Measurements from ENCODE around the gene SDK2.

SDK2 gene

DNA sequence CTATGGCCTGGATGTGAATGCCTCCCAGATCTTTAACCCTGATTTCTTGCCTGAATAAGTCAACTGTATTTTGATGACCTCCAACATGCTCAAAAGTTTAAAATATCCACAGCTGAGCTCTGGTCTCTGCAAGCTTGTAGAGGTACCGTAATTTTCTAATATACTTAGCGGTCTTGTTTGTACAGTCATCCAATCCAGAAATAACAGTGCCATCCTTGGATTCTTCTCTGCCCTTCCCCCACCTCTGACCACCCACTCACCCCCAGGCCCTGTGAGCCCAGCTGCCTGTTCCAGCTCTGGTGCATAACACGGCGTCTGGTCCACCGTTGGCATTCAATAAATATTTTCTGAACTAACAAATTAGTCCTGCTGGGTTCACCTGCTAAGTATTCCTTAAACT lies 113.1 kb downstream of the SDK2 start:
- DNase-seq: no peak

DNA sequence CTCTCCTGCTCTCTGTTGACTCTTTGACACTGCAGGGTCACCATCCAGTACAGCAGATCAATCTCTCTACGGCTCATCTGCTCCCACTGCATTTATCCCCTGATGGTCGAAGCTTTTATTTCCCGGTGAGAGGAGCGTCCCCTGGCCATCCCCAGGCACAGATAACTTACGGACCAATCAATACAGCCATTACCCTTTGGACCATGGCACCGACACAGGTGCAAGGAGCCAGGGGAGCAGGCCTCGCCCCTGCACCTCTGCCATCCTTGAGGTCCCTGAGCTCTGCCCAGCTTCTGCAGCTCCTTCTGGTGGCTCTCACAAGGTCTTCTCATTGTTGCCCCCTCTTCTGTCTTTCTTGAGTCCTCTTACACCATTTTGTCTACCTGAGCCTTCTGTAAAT lies 115.6 kb downstream of the SDK2 start:
- DNase-seq: no peak

DNA sequence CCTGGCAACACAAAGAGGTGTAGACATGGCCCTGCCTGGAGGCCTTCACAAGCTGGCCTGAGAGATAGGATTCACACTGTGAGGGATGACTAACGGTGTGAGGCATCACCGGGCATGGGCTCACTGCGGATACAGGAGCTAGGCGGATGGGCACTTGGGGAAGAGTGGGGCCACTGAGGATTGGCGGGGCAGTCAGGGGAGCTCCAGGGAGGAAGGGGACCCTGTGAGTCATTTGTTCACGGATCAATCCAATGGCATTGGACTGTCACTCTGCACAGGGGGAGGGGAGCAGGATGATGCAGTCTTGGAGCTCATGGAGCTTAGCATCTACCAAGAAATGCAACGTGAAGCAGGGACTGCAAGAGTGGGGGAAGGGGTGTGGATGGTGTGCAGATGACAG lies 117.3 kb downstream of the SDK2 start:
- no peak for DNase-seq

DNA sequence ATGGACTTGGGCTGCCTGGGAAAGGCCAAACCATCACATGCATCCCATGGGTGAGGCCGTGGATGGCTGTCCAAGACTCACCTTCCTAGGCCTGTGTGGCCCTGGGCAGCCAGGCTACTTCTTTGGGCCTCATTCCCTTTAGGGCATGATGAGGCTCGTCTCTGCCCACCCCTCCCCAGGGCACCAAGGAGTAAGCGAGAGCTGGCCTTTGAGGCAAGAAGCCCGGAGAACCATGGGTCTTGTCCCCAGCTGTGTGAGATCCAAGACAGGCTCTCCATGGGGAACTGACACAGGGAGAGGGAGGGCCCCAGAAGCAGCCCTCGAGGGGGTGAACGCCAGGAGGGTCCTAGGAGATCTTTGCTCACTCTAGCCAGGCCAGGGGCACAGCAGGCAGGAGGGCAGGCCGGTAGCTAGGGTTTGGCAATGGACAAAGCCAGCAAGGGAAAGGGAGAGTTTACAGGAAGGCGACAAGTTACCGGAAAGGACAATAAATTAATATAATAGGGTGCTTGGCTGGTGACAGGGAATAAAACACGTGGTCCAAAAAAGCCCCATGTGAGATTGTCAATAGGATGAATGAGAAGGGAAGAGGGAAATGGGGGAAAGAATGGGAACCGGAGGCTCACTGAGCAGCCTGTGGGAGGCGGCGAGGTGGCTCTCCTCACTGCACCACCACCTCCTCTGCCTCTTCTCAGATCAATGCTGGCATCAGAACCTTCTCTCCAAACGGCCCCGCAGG lies 119.1 kb downstream of the SDK2 start:
- DNase-seq: no peak

DNA sequence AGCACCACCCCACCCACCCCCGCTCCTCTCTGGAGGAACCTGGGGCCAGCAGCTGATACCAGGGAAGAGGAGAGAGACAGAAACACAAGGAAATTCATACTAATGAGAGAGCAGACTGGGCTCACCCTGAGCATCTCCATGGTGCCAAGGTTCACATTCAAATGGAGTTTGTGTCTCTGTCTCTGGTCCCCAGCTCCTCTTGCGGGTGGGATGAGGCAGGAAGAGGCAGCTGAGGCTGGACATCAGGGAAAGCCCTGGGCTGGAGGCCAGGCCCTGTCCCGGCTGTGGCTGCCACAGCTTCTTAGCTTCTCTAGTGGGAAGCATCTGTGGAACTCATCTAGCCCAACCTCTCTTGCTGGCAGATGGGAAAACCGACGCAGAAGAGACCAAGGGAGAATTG lies 121.5 kb downstream of the SDK2 start:
- no peak for DNase-seq

DNA sequence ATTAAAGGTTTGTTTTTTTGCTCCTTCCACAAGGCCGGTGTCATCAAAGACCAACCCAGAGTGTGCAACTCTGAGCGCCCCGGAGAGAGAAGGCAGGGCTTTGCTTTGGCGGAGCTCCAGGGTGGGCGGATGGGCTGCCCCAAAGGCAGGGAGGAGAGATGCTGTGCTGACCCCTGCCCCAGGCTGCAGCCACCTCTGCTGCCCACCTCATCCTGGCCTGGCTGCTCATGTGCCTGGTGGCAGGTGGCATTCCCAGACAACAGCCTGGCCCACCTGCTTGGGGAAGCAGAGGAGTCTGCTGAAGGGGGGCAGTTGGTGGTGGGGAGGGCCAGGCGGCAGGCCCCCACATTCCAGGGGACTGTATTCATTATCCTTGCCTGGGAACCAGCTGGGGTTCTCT lies 122.1 kb downstream of the SDK2 start:
- DNase-seq: no peak

DNA sequence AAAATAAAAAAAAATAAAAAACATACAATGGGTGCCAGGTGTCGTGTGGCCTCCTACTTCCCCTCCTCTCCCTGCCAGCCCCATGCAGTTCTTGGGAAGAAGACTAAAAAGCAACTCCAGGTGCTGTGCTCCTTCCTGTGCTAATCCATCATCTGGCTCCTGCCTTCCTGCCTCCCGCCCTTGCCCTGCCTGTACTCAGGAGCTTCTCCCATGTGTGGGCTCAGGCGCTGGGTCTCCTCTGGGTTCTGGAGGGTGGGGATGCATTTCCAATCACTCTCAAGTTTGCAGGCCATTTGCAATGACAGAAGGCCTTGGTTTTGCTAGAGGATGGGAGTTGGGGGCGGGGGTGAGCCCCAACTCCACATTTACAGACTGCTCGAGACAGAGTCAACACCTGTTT lies 122.9 kb downstream of the SDK2 start:
- no peak for DNase-seq

DNA sequence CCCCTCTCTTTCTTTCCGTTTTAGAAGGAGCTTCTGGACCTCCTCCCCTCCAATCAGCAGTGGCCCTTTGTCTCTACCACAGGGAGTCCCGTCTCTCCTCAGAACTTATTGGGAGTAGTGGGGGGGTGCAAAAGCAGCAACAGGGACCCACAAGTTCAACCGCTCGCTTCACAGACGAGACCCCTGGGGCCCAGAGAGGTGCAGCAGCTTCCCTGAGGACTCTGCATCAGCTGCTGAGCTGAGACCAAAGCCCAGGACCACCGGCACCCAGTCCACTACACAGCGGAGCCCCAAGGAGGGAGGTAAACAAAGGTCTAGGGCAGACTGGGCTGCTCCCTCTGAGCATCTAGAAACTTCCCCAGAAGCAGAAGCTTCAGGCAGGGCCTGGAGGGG lies 123.9 kb downstream of the SDK2 start:
- DNase-seq: no peak

DNA sequence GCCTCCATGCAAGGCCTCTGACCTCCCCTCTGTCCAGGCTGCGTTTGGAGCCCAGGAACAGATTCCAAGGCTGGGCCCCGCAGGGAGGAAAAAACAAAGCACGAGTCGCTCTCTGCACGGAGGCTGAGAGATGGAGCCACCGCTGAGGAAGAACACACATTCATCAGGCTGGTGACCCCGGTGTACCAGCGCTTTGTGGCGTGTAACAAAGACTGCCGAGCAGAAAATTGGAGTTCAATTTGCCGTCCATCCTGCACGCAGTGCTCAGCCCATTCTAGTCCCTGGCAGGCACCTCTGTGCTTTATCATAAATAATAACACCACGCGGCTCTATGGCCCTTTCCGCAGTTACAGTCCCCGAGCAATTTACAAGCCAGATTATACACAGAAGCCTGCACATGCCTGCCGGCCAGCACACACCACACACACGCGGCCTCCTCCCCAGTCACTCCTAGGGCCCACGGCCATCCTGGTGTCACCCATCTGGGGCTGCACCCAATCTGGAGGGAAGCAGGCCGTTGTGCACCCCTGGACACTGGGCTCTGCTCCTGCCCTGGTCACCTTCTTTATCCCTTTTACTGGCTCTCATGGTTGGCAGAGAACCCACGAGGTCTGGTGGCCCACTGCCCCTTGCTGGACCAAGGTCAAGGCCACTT lies 124.4 kb downstream of the SDK2 start:
- DNase-seq: no peak

DNA sequence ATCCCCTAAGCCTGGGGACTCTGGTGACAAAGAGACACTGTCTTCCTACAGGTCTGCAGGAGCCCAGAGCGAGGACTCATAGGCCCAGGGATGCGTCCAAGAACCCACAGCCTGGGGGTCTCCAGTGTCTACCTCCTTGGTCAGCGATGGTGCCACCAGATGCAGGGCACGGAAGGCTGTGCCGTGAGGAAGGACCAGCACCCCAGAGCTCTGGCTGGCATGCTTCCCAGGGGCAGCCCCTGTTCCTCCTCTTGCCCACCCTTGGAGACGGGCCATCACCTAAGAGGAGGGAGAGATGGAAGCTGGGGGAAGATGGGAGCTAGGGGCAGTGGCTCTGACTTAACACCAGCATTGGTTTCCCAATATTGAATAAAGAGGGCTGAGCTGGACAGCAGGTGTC lies 125.2 kb downstream of the SDK2 start:
- DNase-seq: no peak

DNA sequence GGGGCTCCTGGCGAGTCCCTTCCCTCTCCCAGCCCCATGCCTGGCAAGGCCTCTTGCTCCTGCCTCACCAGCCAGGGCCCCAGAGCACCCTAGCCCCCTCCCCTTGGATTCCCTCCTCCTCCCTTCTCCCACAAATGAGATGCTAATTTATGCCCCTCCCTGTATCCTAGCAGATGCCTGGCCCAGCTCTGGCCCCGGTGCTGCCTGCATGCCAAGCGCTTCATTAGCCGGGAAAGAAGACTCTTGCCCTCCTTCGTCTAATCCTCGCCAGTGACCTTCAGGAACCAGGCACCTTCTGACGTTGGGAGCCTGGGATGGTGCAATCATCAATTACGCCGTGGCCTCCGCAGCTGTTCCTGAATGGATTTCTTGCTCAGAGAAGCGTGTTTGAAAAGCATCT lies 127.8 kb downstream of the SDK2 start:
- DNase-seq: no peak

DNA sequence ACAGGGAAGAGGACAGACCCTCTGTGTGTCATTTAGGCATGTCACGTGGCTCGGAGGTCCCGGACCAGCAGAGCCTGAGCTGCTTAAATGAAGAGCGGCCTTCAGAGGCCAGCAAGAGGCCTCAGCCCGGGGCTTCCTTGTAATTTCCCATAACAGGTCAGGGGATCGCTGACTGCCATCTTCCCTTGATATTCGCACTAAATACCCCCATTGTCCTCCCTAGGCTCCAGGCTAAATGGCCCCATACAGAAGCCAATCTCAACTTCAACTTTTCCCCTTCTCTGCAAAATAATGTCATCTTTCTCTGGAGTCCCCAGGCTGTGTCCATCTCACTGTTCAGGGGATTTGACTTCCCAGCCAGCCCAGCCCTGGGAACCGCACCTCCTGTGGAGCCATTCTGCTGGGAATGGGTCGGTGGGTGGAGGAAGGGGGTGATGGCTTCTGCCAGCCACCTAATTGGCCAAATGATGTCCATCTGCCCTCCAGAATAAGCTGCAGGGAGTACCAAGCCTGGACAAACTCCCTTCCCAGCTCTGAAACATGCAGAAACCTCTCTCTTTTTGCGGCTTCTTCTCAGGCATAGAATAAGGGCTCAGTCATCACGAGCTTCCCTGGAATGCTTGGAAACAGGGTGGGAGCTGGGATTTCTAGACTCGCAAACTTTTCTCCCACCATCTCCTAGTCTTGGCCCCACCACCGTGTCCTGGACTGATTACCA lies 129.9 kb downstream of the SDK2 start:
- DNase-seq: no peak

DNA sequence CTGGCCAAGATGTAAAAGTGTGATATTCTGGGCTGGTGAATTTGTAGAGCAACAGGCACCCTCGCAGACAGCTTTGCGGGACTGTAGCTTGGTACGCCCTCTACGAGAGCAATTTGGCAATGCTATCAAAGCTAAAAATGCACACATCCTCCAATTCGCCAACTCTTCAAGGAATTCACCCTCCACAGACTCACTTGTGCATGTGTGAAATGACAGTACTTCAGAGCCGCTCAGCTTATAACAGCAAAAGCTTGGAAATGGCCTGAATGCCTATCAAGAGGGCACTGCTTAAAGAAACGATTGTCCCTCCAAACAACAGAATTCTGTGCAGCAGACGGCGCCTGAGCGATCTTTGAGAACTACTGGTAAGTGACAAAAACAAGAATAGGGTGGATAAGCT lies 130.8 kb downstream of the SDK2 start:
- no peak for DNase-seq

DNA sequence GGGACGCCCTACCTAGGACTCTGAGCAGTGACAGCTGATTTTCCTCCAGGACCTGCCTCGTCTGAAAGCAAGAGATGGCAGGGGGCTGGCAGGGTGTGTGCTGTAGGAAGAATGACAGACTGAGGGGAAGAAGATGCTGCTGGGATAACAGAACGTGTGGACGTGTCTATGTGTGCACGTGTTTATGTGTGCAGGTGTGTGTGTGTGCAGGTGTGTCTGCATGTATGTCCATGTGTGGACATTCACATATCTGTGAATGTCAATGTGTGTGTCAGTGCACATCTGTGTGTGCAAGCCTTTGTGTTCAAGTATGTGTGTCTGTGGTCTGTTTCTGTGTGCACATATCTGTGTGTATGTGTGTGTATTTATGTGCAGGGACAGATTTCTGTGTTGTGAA lies 132.5 kb downstream of the SDK2 start:
- DNase-seq: no peak

DNA sequence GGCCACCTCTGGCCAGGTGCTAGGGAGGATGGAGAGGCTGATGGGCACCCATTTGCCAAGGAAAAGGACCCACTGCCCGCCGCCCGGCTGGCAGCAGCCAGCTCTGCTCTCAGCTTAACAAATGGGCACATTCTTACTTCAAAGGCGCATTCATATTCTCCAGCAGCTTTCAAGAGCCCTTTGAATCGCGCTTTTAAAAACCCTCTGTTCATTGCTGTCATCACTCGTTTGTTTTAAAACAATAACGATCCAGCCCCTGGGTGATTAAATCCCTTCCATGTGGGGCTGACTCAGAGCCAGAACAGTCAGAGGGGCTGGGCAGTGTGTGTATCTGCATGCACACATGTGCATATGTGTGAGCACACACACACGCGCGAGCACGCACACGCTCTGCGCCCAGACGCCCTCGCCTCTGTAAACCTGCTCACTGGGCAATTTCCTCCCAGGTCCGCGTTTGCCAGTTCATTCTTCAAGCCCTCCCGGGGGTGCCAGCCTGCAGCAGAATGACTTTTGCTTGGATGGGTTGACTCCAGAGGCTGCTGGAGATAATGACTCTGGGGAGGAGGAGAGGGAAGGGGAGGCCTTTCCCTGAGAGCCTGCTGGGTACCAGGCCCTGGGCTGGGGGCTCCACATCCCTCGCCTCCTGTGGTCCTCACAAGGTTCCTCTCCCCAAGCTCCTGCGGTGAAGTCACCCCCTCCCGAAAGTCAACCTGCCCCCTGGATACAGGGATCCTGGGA lies 133.1 kb downstream of the SDK2 start:
- no peak for DNase-seq

DNA sequence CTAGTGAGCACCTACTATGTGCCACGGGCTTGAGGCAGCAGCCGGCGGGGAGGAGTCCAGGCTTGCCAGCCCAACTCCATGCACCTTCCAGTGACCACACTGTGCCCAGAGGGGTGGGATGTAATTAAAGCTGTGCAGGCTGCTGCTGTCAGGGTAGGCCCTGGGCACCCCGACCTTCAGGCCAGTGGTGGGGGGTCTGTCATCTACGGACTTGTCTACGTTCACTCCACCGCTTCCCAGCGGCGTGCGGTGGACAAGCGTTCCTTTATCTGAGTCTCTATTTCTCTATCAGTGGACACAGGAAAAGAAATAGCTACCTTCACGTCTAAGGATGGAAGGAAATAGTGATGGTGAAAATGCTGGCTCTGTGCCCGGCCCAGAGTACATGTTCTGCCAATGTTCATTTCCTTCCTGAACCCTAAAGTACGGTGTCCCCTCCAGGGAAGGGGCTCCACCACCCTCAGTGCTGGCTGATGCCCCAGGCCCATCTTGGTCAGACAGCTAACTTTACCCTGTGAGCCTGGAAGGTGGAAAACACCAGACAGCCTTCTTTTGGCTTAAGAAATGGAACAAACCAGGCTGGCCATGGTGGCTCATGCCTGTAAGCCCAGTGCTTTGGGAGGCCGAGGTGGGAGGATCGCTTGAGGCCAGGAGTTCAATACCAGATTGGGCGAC lies 135.2 kb downstream of the SDK2 start:
- DNase-seq: no peak

DNA sequence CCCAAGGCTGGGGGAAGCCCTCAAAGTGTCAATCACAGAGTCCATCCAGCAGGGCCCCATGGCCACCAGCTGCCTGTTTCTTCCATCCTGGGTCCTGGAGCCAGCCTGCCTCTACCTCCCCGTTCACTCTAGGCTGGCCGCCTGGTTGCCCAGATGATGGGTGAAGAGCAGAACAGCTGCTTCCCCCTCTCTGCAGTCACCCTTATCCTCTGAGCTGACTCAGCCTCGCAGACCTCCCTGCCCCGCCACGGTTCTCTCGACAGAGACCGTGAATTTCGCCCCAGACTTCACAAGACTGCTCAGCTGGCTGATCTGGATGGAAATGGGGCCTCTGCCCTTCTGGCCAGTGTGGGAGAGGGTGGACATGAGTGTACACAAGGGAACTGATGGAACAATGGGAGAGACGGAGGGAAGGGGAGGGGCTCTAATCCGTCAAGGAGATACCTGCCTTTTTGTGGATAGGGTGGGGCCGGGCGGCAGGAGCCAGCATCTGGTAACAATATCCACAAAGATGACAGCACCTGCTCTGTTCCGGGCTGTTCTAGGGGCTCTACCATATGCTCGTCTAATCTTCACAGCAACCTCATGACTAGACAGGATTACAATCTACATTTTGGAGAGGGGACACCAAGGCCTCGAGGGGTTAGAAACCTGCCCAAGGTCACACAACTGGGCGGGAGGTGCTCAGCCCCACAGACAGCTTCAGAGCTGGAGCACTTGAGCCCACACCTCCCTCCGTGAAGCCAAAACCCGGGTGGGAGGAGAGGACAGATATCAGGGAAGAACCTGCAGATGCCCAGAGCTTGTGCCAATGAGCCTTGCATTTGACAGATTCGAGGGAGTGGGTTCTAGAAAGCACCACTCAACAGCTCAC lies 136.0 kb downstream of the SDK2 start:
- DNase-seq: no peak

DNA sequence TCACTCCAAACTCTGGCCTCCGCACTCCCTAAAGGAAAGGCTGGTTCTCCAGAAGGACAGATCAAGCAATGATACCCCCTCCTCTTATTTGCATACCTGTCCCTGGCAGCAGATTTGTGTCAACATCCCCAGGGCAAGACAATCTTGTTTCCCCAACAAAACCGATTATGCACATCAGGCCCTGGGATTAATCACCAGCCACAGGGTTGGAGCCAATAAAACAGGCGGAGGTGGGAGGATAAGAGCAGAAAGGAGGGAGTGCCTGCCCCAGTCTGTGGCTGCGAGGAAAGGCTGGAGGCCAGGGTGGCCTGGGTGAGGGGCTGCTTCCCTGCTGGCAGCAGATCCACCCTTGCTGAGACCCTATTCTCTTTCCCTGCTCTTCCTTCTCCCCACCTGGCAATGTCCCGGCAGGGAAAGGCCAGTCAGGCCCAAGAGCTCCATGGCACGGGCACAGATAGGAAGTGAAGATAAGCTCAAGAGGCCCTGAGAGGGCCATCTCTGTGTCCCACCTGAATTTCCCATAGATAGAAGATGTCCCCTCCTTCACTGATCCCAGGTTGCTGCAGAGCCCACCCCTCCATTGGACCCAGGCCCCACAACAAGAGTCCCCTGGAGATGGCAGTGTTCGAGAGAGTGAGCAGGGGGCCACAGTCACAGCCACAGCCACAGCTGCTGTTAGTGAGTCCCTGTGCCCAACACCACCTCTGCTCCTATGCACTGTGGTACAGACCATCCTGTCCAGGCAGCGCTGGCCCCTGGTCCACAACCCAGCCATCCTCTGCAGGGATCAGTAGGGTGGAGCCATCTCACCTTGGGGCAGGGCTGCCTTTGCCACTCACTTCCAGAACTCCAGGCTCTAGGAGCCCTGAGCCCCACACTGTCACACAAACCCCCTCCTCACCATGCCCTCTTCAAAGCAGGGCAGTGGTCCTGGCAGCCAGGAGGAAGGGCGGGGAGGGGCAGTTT lies 137.5 kb downstream of the SDK2 start:
- no peak for DNase-seq

DNA sequence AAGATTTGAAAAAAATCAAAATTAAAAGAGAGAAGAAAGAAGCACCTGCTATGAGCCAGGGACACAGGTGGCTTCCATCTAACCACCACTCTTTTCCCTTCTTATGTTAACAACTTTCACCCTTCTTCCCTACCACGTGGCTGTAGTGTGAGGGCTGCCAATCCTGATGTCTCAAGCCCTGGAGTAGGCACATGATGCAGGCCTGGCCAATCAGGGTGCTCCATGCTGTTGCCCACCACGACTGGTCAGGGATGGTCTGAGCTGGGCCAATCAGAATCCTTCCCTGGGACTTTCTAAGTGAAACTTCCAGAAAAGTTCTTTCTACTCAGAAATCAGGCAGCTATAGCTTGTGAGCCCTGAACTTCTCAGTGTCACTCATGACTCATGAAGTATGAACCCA lies 140.7 kb downstream of the SDK2 start:
- no peak for DNase-seq

DNA sequence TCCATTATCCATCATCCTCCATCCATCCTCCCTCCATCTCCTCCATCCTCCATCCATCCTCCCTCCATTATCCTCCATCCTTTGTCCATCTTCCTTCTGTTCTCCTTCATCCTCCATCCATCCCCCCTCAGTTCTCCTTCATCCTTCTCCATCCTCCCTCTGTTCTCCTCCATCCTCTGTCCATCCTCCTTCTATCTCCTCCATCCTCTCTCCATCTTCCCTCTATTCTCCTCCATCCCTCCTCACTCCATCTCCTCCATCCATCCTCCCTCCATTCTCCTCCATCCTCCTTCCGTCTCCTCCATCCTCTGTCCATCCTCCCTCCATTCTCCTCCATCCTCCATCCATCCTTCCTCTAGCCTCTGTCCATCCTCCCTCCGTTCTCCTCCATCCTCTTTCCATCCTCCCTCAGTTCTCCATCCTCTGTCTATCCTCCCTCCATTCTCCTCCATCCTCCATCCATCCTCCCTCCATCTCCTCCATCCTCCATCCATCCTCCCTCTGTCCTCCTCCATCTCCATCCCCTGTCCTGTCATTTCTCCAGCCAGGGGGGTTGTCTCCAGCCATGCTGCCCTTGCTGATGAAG lies 143.7 kb downstream of the SDK2 start:
- no peak for DNase-seq

Data from activated CD4-positive, alpha-beta T cell treated with anti-CD3 and anti-CD28 coated beads, Interleukin-2, Interleukin-6, amounts not matched to agents 100 ng/mL and 50 ng/mL, durations not matched to agents 16 hours and 8 hours (primary cell).